Measurements from ENCODE around the gene ACER2. TPM values are rescaled to one million over a fixed set of nuclear protein-coding genes. Genes with fewer than 3 reads are reported as not detected.

ACER2 gene
- total and polyA plus RNA-seq, 2 of the 8 experiments (the other 6 are each of a cell fraction or from before 2014, with no cell fraction given), result 7.4 to 8.8 TPM

DNA sequence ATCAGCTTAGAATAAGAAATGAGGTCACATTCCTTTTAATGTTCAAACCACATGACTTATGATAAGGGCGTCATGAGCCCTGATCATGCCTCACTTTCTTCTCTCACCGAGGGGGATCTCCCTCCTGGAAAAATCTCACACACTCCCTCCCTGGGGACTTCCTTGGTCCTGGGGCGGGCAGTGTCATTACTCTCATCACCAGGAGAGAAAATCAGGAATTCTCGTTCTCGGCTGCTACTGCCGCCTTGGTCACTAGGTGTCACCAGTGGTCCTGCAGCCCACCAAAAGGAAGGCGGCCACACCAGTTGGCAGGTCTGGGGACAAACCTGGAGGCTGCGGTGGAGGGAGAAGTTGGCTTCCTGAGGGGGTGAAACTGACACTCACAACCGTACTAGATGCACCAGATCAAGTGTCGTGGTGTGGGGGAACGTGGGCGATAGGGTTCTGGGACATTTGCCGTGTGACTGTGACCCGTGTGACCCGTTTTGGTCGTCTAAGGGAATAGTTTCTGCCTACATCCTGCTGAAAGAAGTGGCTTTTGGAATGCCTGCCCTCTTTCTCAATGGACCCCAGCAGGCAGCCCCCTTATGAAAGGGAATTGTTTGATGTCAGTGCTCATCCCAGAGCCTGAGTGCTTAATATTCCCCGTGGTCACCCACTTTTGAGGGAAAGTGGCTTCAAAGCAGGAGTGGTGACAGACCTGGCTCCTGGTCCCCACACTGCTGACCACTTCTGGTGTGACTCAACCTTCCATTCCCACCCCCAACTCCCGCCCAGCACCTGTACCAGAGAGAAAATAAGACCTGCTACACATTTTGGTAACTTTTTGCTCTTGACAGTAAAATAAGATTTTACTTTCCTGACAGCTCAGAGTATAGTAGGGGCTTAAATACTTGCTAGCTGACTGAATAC, 63.2 kb downstream of the ACER2 start (continued):
- no peak for TF ChIP-seq CHD7 (IDR thresholded peaks at IDR 0.05; ENCODE audit: insufficient replicate concordance, low read length)
- TF ChIP-seq TEAD4 (IDR thresholded peaks at IDR 0.05; ENCODE audit: low read depth, low read length), result peak; percentile 49; the same call in 1 of the 2 replicates
- TF ChIP-seq RXRA (IDR thresholded peaks at IDR 0.05; ENCODE audit: insufficient read depth, low read depth, low read length), result no peak
- TF ChIP-seq ASH2L (IDR thresholded peaks at IDR 0.05; ENCODE audit: low read length), result peak; percentile 34
- TF ChIP-seq CHD1 (IDR thresholded peaks at IDR 0.05; ENCODE audit: low read depth, low read length), result no peak
- no peak for TF ChIP-seq HDAC2 (IDR thresholded peaks at IDR 0.05; ENCODE audit: borderline replicate concordance in 1 of 2, low read depth in 2 of 2, low read length in 2 of 2)
- no peak for TF ChIP-seq HDAC6 (IDR thresholded peaks at IDR 0.05; ENCODE audit: low read depth, low read length)
- no peak for TF ChIP-seq GTF2F1 (IDR thresholded peaks at IDR 0.05; ENCODE audit: borderline replicate concordance, low read depth, low read length)
- no peak for TF ChIP-seq YY1 (IDR thresholded peaks at IDR 0.05; ENCODE audit: low read depth, low read length)
- no peak for TF ChIP-seq SIRT6 (IDR thresholded peaks at IDR 0.05; ENCODE audit: low read length)

Data from H1 (cell line).